BE2C (cell line): ENCODE results near the gene EXOC4.

Source experiments
- DNase-seq: peaks from one replicate; pipeline ENCODE4 v3.0.0-alpha.2; 2020
- H3K27me3 ChIP-seq: fragments of 250-450 bp; sonication (Bioruptor Pico); 2 replicates; pipeline ENCODE4 v1.5.1; 2020; ENCODE audit warnings: mild to moderate bottlenecking
- H3K36me3 ChIP-seq: fragments of 250-450 bp; sonication (Bioruptor Pico); 2 replicates; pipeline ENCODE4 v1.5.1; 2020; ENCODE audit warnings: mild to moderate bottlenecking
- H3K4me1 ChIP-seq: fragments of 250-450 bp; sonication (Bioruptor Pico); 2 replicates; pipeline ENCODE4 v1.5.1; 2020
- H3K4me3 ChIP-seq: 2 replicates; pipeline ENCODE4 v1.5.1; 2011; ENCODE audit warnings: low read depth, low read length
- H3K9me3 ChIP-seq: fragments of 250-450 bp; sonication (Bioruptor Pico); 2 replicates; pipeline ENCODE4 v1.5.1; 2020
- TF ChIP-seq, protein P1 (sequence below): IDR thresholded peaks from 2 replicates; pipeline ENCODE4 v1.5.1; 2012; ENCODE audit warnings: mild to moderate bottlenecking, low read depth, low read length

Gene EXOC4

DNA sequence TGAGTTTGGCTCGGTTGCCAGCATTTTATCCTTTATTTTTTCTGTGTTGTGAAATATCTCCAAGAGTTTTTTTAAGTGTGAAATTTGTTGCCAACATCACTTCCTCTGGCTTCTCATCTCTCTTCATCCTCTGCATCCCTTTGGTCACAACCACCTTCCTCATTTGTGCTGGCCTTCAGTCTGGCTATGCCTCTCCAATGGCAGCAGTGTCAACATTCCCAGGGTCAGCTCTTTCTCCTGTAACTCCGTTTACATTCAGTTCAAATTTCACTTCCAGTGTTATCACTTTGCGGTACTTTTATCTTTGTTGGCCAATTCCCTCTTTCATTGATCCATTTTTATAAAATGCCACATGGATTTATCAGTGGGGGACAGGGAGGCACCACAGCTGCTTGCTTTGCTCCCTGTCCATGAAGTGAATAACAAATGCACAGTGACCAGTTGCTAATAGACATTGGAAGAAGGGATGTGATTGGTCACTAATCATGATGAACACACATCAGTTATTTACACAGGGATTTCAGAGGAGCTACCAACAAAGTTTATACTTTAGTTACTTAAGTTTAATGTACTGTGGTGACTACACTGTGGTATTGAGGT is 562.8 kb downstream of the EXOC4 start:
- TF ChIP-seq, protein P1, sequence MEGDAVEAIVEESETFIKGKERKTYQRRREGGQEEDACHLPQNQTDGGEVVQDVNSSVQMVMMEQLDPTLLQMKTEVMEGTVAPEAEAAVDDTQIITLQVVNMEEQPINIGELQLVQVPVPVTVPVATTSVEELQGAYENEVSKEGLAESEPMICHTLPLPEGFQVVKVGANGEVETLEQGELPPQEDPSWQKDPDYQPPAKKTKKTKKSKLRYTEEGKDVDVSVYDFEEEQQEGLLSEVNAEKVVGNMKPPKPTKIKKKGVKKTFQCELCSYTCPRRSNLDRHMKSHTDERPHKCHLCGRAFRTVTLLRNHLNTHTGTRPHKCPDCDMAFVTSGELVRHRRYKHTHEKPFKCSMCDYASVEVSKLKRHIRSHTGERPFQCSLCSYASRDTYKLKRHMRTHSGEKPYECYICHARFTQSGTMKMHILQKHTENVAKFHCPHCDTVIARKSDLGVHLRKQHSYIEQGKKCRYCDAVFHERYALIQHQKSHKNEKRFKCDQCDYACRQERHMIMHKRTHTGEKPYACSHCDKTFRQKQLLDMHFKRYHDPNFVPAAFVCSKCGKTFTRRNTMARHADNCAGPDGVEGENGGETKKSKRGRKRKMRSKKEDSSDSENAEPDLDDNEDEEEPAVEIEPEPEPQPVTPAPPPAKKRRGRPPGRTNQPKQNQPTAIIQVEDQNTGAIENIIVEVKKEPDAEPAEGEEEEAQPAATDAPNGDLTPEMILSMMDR = no peak
- no peaks in the 10 kb centered on the region; the same call in 1 of the 2 replicates for H3K36me3 ChIP-seq
- H3K27me3 ChIP-seq = no peaks in the 10 kb centered on the region
- H3K4me3 ChIP-seq = no peak overlapping the region
- H3K4me1 ChIP-seq = peaks cover 8% of the 10 kb centered on the region
- no peak for DNase-seq
- H3K9me3 ChIP-seq = no peaks in the 10 kb centered on the region

DNA sequence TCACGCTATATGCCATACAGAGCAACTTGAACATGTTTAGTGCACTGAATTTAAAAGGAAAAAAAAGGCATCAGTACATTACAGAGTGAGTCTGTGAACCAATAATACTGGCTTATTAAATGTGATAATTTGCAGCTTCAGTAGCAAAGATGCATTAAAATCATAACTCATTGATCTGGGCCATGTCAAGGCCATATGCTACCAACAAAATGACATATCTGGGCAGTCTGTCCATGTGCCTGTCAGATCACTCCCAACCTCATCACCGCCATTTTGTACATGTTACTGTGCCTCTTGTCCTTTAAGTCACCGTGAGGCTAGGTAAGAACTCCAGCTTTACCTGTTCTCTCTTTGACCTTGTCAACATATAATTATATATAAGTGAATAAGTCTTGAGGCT is 566.8 kb downstream of the EXOC4 start:
- TF ChIP-seq, protein P1 = no peak
- no peaks in the 10 kb centered on the region for H3K27me3 ChIP-seq
- no peaks in the 10 kb centered on the region for H3K9me3 ChIP-seq
- H3K4me1 ChIP-seq = peaks cover 11% of the 10 kb centered on the region
- H3K36me3 ChIP-seq = no peaks in the 10 kb centered on the region; the same call in 1 of the 2 replicates
- DNase-seq = no peak
- H3K4me3 ChIP-seq = no peak overlapping the region

DNA sequence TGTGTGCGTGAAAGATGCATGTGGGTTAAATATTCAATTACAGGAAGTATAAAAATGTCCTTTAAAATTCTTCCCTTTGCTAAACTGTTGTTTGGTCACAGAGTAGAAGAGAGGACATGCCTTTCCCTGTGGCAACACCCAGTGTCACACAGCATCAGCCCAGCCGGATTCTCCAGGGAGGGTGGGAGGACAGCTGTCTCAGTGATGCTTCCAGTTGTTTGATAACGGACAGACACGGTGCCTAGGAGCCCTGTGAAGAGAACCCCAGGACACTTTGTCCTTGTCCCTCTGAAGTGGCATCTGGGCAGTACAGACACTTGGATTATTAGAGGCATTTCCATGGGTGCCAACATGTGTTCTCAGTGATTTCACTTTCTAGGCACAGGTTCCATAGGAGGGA is 567.7 kb downstream of the EXOC4 start:
- Histone ChIP-seq H3K9me3 (no peaks in the 10 kb centered on the region), H3K27me3 (no peaks in the 10 kb centered on the region), H3K36me3 (no peaks in the 10 kb centered on the region; the same call in 1 of the 2 replicates), H3K4me1 (peaks cover 15% of the 10 kb centered on the region), H3K4me3 (no peak overlapping the region)
- TF ChIP-seq, protein P1 = no peak
- peak; percentile 46 for DNase-seq

DNA sequence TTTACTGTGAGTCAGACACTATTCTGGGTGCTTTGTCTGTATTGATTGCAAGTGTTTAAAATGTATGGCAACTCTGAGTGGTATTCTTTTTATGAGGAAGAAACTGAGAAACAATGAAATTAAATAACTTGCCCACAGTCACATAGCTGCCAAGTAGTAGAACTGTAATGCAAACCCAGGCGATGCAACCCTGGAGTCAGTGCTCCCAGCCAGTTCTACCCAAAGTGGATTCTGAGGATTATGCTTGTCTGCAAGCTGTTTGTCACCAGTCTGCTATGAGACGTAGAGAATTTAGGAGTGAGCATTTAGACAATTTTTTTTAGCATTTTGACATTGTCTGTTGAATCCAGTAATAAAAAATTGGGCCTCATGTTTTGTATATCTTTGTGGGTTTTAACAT is 568.3 kb downstream of the EXOC4 start:
- DNase-seq = no peak
- peaks cover 21% of the 10 kb centered on the region for H3K4me1 ChIP-seq
- TF ChIP-seq, protein P1 = no peak
- H3K9me3 ChIP-seq = no peaks in the 10 kb centered on the region
- no peak overlapping the region for H3K4me3 ChIP-seq
- no peaks in the 10 kb centered on the region; the same call in 1 of the 2 replicates for H3K36me3 ChIP-seq
- H3K27me3 ChIP-seq = no peaks in the 10 kb centered on the region

DNA sequence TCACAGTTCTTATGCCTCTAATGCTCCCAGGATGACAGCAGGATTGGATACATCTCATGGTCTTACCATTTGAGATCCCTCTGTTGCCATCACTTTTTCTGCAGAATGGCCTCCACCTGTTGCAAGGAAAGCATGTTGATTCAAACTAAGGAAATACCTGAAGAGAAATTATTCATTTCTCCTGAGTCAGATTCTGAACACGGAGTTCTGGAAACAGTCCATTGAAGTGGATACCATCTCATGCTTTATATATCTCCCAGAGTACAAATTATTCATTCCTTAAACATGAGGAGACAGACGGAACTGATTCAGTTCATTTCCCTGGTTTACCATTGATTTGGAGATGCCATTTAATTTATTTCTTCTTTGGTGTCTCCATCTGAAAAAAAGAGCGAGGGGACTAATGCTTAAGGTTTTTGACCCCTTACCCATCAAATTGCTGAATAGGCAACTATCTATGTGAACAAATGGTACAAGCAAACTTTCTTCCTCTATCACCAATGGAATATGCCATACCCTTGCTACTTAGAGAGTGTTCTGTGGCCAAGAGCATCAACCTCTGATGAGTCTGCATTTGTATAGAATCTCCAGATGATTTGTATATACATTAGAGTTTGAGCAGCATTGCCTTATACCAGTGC is 569.2 kb downstream of the EXOC4 start:
- Histone ChIP-seq H3K4me3 (no peak overlapping the region), H3K27me3 (no peaks in the 10 kb centered on the region), H3K4me1 (peaks cover 23% of the 10 kb centered on the region), H3K36me3 (no peaks in the 10 kb centered on the region; the same call in 1 of the 2 replicates), H3K9me3 (no peaks in the 10 kb centered on the region)
- no peak for DNase-seq
- TF ChIP-seq, protein P1 = no peak

DNA sequence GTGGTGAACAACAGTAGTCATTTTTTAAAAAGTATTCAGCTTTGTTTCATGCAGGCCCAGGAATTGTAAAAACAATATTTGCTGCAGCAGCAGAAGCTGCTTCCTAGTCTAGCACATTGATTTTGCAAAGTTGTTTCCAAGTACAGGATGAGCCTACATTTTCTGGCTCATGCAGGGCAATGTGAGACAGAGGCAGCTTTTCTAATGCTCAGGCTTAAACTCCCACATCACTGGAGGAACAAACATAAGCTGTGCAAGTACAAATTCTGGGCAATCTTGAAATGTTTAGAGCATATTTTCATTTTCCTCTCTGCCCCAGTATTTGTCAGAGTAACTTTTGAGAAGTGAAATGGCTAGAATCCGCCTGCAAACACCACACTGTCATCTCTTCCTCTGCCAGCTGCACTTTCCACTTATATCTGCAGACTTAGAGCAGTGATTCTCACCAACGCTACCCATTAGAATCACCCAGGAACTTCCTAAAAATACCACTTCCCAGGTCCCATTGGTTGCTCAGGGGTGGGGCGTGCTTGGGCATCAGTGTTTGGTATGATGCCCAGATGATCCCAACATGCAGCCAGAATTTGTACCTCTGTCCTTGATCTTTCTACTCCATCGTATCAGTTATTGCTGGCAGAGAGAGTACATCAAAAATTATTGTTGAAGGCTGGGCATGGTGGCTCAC is 570.1 kb downstream of the EXOC4 start:
- DNase-seq = no peak
- peaks cover 23% of the 10 kb centered on the region for H3K4me1 ChIP-seq
- H3K27me3 ChIP-seq = no peaks in the 10 kb centered on the region
- no peaks in the 10 kb centered on the region; the same call in 1 of the 2 replicates for H3K36me3 ChIP-seq
- no peaks in the 10 kb centered on the region for H3K9me3 ChIP-seq
- H3K4me3 ChIP-seq = no peak overlapping the region
- TF ChIP-seq, protein P1 = no peak
